ENCODE data around the gene GPR62. TPM values are rescaled to one million over a fixed set of nuclear protein-coding genes. Genes with fewer than 3 reads are reported as not detected.

The GPR62 gene
- total and polyA plus RNA-seq, 9 donors, result 0.15 to 0.83 (median 0.30) TPM

DNA sequence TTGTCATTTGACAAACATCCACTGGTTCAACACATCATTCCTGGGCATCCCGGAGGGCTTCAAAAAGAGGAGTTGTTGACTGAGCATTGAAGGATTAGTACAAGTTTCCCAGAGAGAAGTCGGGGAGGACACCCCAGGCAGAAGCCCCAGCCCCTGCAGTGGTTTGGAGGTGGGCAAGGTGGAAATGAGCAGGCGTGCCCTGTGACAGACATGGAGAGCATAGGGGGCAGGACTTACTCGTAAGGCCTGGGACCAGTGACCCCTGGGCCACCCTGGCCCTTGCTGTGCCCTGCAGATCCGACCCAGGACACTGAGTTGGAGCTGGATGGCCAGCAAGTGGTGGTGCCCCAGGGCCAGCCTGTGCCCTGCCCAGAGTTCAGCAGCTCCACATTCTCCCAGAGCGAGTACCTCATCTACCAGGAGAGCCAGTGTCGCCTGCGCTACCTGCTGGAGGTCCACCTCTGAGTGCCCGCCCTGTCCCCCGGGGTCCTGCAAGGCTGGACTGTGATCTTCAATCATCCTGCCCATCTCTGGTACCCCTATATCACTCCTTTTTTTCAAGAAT, 7.1 kb upstream of the GPR62 start:
- 92 to 94% (median 94%) methylated on average over 10 of the region's 10 CpGs for WGBS, 3 donors
- TF ChIP-seq EP300 (IDR thresholded peaks at IDR 0.05) (no peak), CTCF (IDR thresholded peaks at IDR 0.05) (no peak), POLR2A (IDR thresholded peaks at IDR 0.05) (no peak)
- Histone ChIP-seq H3K36me3 (no peaks in the 10 kb centered on the region), H3K4me3 (no peak overlapping the region), H3K4me1 (ENCODE audit: insufficient read depth) (peaks cover 2% of the 10 kb centered on the region), H3K27ac (no peak overlapping the region), H3K27me3 (no peaks in the 10 kb centered on the region), H3K9me3 (no peaks in the 10 kb centered on the region)
- peak in 1 of 5 donors; percentile 23 for DNase-seq
- intact Hi-C loops (cut with DNase I), result loop anchor here in 1 of 4 donors (10.0 kb wide), 1 partner anchor 1333 kb away; the partner anchor contains the start of genes CISH and MAPKAPK3

- Histone ChIP-seq H3K27ac (no peak overlapping the region), H3K27me3 (no peaks in the 10 kb centered on the region), H3K36me3 (no peaks in the 10 kb centered on the region), H3K4me3 (no peak overlapping the region), H3K9me3 (no peaks in the 10 kb centered on the region), H3K4me1 (ENCODE audit: insufficient read depth) (no peaks in the 10 kb centered on the region)
- 89 to 97% (median 94%) methylated on average over 5 of the region's 5 CpGs for whole genome bisulfite sequencing, 3 donors
- peak in 1 of 5 donors; percentile 10 for DNase-seq
- no peak for TF ChIP-seq CTCF (IDR thresholded peaks at IDR 0.05)
- no peak for TF ChIP-seq POLR2A (IDR thresholded peaks at IDR 0.05)
- TF ChIP-seq EP300 (IDR thresholded peaks at IDR 0.05), result no peak
- intact Hi-C loops (cut with DNase I), result loop anchor here in 1 of 4 donors (10.0 kb wide), 1 partner anchor 1334 kb away; the partner anchor contains the start of genes CISH and MAPKAPK3
These were observed 6.1 kb upstream of the GPR62 start for GRCh38 chr3:51949121-51949520.

DNA sequence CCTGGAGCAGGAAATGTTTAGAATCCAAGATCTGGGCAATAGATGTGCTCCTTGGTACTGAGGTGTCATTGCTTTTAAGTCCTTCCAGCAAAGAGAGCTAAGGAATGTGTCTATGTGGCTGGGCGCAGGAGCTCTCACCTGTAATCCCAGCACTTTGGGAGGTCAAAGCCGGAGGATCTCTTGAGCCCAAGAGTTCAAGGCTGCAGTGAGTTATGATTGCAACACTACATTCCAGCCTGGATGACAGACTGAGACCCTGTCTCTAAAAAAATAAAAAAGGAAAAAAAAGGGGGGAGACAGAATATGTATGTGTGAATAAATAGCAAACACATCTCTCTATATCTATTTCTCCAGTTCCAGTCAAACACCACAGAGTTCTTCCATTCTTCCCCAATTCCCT, 4.3 kb upstream of the GPR62 start:
- Histone ChIP-seq H3K9me3 (no peaks in the 10 kb centered on the region), H3K4me3 (no peak overlapping the region), H3K36me3 (no peaks in the 10 kb centered on the region), H3K4me1 (ENCODE audit: insufficient read depth) (peaks cover 4% of the 10 kb centered on the region), H3K27me3 (no peaks in the 10 kb centered on the region), H3K27ac (no peak overlapping the region)
- intact Hi-C loops (cut with DNase I), result no loop called here
- TF ChIP-seq EP300 (IDR thresholded peaks at IDR 0.05), result no peak
- TF ChIP-seq POLR2A (IDR thresholded peaks at IDR 0.05), result no peak
- no peak for TF ChIP-seq CTCF (IDR thresholded peaks at IDR 0.05)
- WGBS, 3 donors, result 73 to 93% (median 82%) methylated on average over 2 of the region's 2 CpGs
- no peak for DNase-seq

- peak in 2 of 5 donors; percentile 6 to 9 for DNase-seq
- Histone ChIP-seq H3K27ac (no peak overlapping the region), H3K36me3 (no peaks in the 10 kb centered on the region), H3K4me3 (no peak overlapping the region), H3K9me3 (no peaks in the 10 kb centered on the region), H3K4me1 (ENCODE audit: insufficient read depth) (peaks cover 4% of the 10 kb centered on the region), H3K27me3 (no peaks in the 10 kb centered on the region)
- no peak for TF ChIP-seq POLR2A (IDR thresholded peaks at IDR 0.05)
- no peak for TF ChIP-seq CTCF (IDR thresholded peaks at IDR 0.05)
- no peak for TF ChIP-seq EP300 (IDR thresholded peaks at IDR 0.05)
- intact Hi-C loops (cut with DNase I), result no loop called here
- WGBS, 3 donors, result 58 to 64% (median 63%) methylated on average over 3 of the region's 3 CpGs
These were observed 1.7 kb upstream of the GPR62 start for GRCh38 chr3:51953445-51953844.
